GM12878 (cell line): ENCODE results near the gene RAN. TPM values are rescaled to one million over a fixed set of nuclear protein-coding genes. Genes with fewer than 3 reads are reported as not detected.

Experiments used
- ATAC-seq: fragments of 200-7000 bp; cut with Tn5 transposase; 3 replicates; pipeline ENCODE4 v1.9.1; 2020; ENCODE audit warnings: mild to moderate bottlenecking, moderate library complexity
- BruUV-seq: library from RNA; stranded (reverse); fragments of 400-500 nt; replicated peaks from 2 replicates; lab custom pipeline; 2021; lab: Mats Ljungman, UMichigan
- CTCF ChIA-PET: fragments of 300-600 bp; sonication (Branson Sonifier 250); formaldehyde crosslinking; extraction: SDS; loops from one replicate; lab custom pipeline; 2021; ENCODE audit warnings: inconsistent platforms; lab: Yijun Ruan, JAX
- POLR2A ChIA-PET: fragments of 350-600 bp; formaldehyde crosslinking; extraction: SDS; loops from one replicate; lab custom pipeline; 2021; ENCODE audit warnings: inconsistent platforms; lab: Charles Lee
- RAD21 ChIA-PET: fragments of 300-600 bp; sonication (Branson Sonifier 250); formaldehyde crosslinking; loops from one replicate; lab custom pipeline; 2023; ENCODE audit warnings: antibody characterized with exemption; ENCODE audit not compliant: unreplicated experiment; lab: Charles Lee
- SMC1A ChIA-PET: fragments of 300-600 bp; sonication (Branson Sonifier 250); formaldehyde crosslinking; loops from one replicate; lab custom pipeline; 2023; ENCODE audit not compliant: unreplicated experiment, uncharacterized antibody; lab: Charles Lee
- DNase-seq: peaks from one replicate; pipeline ENCODE4 v3.0.0-alpha.2; 2011; ENCODE audit warnings: low read depth, low spot score
- FAIRE-seq: peaks from 3 replicates; lab custom pipeline; 2011; peaks lifted over from hg19 to GRCh38; lab: Jason Lieb, UNC
- H2AFZ ChIP-seq: 2 replicates; pipeline ENCODE4 v1.6.0; 2011; ENCODE audit warnings: low read depth, low read length, control low read depth; ENCODE audit not compliant: control insufficient read depth
- H3K27ac ChIP-seq: 2 replicates; pipeline ENCODE4 v1.5.1; 2011; ENCODE audit warnings: control low read depth; ENCODE audit not compliant: control insufficient read depth, insufficient read depth
- H3K27me3 ChIP-seq, 2 experiments: replicated peaks in 1 of 2; 2 replicates each; pipeline versions ENCODE4 v1.6.0 to v1.6.1; 2011; ENCODE audit warnings: low read length in 1 of 2; ENCODE audit not compliant: control insufficient read depth in 2 of 2, insufficient read depth in 2 of 2
- H3K36me3 ChIP-seq, 2 experiments: 2 replicates each; pipeline ENCODE4 v1.5.1; 2011; ENCODE audit warnings: low read length in 1 of 2; ENCODE audit not compliant: control insufficient read depth in 2 of 2, insufficient read depth in 2 of 2
- H3K4me1 ChIP-seq: 2 replicates; pipeline ENCODE4 v1.6.1; 2011; ENCODE audit warnings: mild to moderate bottlenecking, low read length, moderate library complexity, mixed read lengths; ENCODE audit not compliant: control insufficient read depth, insufficient read depth
- H3K4me2 ChIP-seq: 2 replicates; pipeline ENCODE4 v1.6.0; 2011; ENCODE audit warnings: control low read depth; ENCODE audit not compliant: control insufficient read depth, insufficient read depth
- H3K4me3 ChIP-seq: fragments of 200-600 bp; sonication (generic); 2 replicates; pipeline ENCODE4 v1.5.1; 2016
- H3K79me2 ChIP-seq: 2 replicates; pipeline ENCODE4 v1.6.0; 2011; ENCODE audit warnings: low read length; ENCODE audit not compliant: control insufficient read depth, insufficient read depth
- H3K9ac ChIP-seq: 2 replicates; pipeline ENCODE4 v1.8.0; 2011; ENCODE audit warnings: low read length, control low read depth, mixed read lengths; ENCODE audit not compliant: control insufficient read depth, insufficient read depth
- H3K9me3 ChIP-seq: replicated peaks from 3 replicates; pipeline ENCODE4 v1.5.1; 2011; ENCODE audit warnings: mild to moderate bottlenecking, low read length; ENCODE audit not compliant: control insufficient read depth, insufficient read depth
- H4K20me1 ChIP-seq: 2 replicates; pipeline ENCODE4 v1.6.0; 2011; ENCODE audit not compliant: control insufficient read depth, insufficient read depth
- DPF2 ChIP-seq: fragments of 450-650 bp; IDR thresholded peaks from 2 replicates; pipeline ENCODE4 v1.6.1; 2017; ENCODE audit warnings: mild to moderate bottlenecking
- JUNB ChIP-seq: IDR thresholded peaks from 2 replicates; pipeline ENCODE4 v1.6.1; 2016; ENCODE audit warnings: antibody characterized with exemption, mild to moderate bottlenecking
- NFYB ChIP-seq: IDR thresholded peaks from 2 replicates; pipeline ENCODE4 v1.6.1; 2011; ENCODE audit warnings: low read depth, mild to moderate bottlenecking, low read length, improper control_type of control experiment, moderate library complexity; ENCODE audit not compliant: insufficient read depth
- PAX8 ChIP-seq: fragments of 450-650 bp; IDR thresholded peaks from 2 replicates; pipeline ENCODE4 v1.6.1; 2017; ENCODE audit warnings: mild to moderate bottlenecking, moderate library complexity
- ZNF24 ChIP-seq: fragments of 450-650 bp; IDR thresholded peaks from 2 replicates; pipeline ENCODE4 v1.6.1; 2017; ENCODE audit warnings: antibody characterized with exemption, mild to moderate bottlenecking
- WGBS: methylation state at CpG from one replicate; pipeline ENCODE4 v1.1.6; 2016; ENCODE audit warnings: low lambda C conversion rate; ENCODE audit not compliant: insufficient replicate concordance, insufficient coverage; ENCODE audit errors: missing lambda C conversion rate; 5-methylcytosine and 5-hydroxymethylcytosine counted together
- in situ Hi-C: fragments of 300-500 bp; cut with MboI; formaldehyde crosslinking; loops from 9 replicates; pipeline ENCODE4 v1.14.3; 2018; ENCODE audit warnings: mixed read lengths
- intact Hi-C: fragments of 100-400 bp; cut with micrococcal nuclease; formaldehyde crosslinking; loops from one replicate; pipeline ENCODE4 v1.14.2; 2022; ENCODE audit not compliant: unreplicated experiment
- polyA plus RNA-seq, 11 experiments: library from polyadenylated mRNA; depleted of rRNA in 4 of 11; unstranded in 6 of 11; stranded (reverse) in 5 of 11; fragments of >200 nt; fragmentation: Nextera tagmentation in 4 of 11; fragmentation: Illumina TruSeq in 1 of 11; extraction: Ambion mirVana in 4 of 11; extraction: Trizol in 1 of 11; gene quantifications; 1 replicate in 1 of 11; 2 replicates in 10 of 11; pipeline versions ENCODE4 v1.2.1 to v1.2.3, GENCODE V29; 2011 to 2016; ENCODE audit warnings: inconsistent platforms in 2 of 11, missing spikeins in 2 of 11, low read depth in 1 of 11
- total RNA-seq, 4 experiments: library from RNA; depleted of rRNA in 3 of 4; stranded (reverse); fragments of >200 nt in 3 of 4; fragmentation: Illumina TruSeq in 1 of 4; extraction: Trizol in 1 of 4; gene quantifications; 2 replicates each; pipeline versions ENCODE4 v1.2.1 to v1.2.3, GENCODE V29; 2013 to 2021

RAN gene
- total and polyA plus RNA-seq, 10 of the 15 experiments (the other 5 are each of a cell fraction or from before 2014, with no cell fraction given) = 1,598 to 3,769 (median 2,845) TPM

- Histone ChIP-seq H4K20me1 (no peaks in the 10 kb centered on the region), H3K4me3 (no peak overlapping the region), H3K4me1 (no peaks in the 10 kb centered on the region), H3K4me2 (no peak overlapping the region), H3K79me2 (no peaks in the 10 kb centered on the region), H3K27ac (no peak overlapping the region), H3K27me3 (no peaks in the 10 kb centered on the region; a peak in 1 of 4 replicates), H3K9ac (no peak overlapping the region), H3K9me3 (no peaks in the 10 kb centered on the region; the same call in 2 of the 3 replicates), H3K36me3 (no peaks in the 10 kb centered on the region), H2AFZ (no peak overlapping the region)
- FAIRE-seq (no peak), ATAC-seq (no peak), DNase-seq (no peak)
- in situ Hi-C loops (no loop called here), intact Hi-C loops (no loop called here)
- POLR2A ChIA-PET = no interaction called here
- RAD21 ChIA-PET = no interaction called here
- no TSS peak for BruUV-seq
- WGBS = 71% methylated on average over 15 of the region's 15 CpGs
- SMC1A ChIA-PET = interaction anchor here (1.0 kb wide), 1 partner anchor 46 kb away, joined by 3 read pairs; no protein-coding TSS in a partner anchor
- no peak for TF ChIP-seq PAX8
- no peak for TF ChIP-seq NFYB
- no peak for TF ChIP-seq ZNF24
- TF ChIP-seq JUNB = no peak
- CTCF ChIA-PET = interaction anchor here (1.5 kb wide), 1 partner anchor 212 kb away, joined by 5 read pairs; no protein-coding TSS in a partner anchor
Observed at GRCh38 chr12:130920119-130920703, 48.3 kb downstream of the RAN start.

- H3K4me1 ChIP-seq = no peaks in the 10 kb centered on the region
- H2AFZ ChIP-seq = no peak overlapping the region
- no peak overlapping the region for H3K27ac ChIP-seq
- ATAC-seq (no peak), DNase-seq (no peak), FAIRE-seq (no peak)
- intact Hi-C loops (no loop called here), in situ Hi-C loops (no loop called here)
- ChIA-PET CTCF (interaction anchor here (1.5 kb wide), 1 partner anchor 212 kb away, joined by 5 read pairs; no protein-coding TSS in a partner anchor), SMC1A (interaction anchor here (0.8 to 1.0 kb wide), 2 partner anchors 46 to 210 kb away, joined by 3 read pairs; no protein-coding TSS in a partner anchor), POLR2A (no interaction called here), RAD21 (no interaction called here)
- TF ChIP-seq DPF2 = no peak
- H3K9me3 ChIP-seq = no peaks in the 10 kb centered on the region; the same call in 2 of the 3 replicates
- BruUV-seq = no TSS peak
- no peak overlapping the region for H3K9ac ChIP-seq
- no peaks in the 10 kb centered on the region for H4K20me1 ChIP-seq
- H3K36me3 ChIP-seq = no peaks in the 10 kb centered on the region
- 53% methylated on average over 8 of the region's 8 CpGs for WGBS
- H3K4me2 ChIP-seq = no peak overlapping the region
- H3K27me3 ChIP-seq = no peaks in the 10 kb centered on the region; a peak in 1 of 4 replicates
- H3K4me3 ChIP-seq = no peak overlapping the region
- no peaks in the 10 kb centered on the region for H3K79me2 ChIP-seq
Observed at GRCh38 chr12:130920723-130921381, 49.0 kb downstream of the RAN start.
